B cell (primary cell): Measurements from ENCODE around the gene FABP2. TPM values are rescaled to one million over a fixed set of nuclear protein-coding genes. Genes with fewer than 3 reads are reported as not detected.

Experiments used
- ATAC-seq: fragments of 200-7000 bp; cut with Tn5 transposase; one replicate; pipeline ENCODE4 v1.10.0; 2021; ENCODE audit warnings: low read depth, mild to moderate bottlenecking, moderate number of reproducible peaks, moderate library complexity
- CTCF ChIA-PET: fragments of 350-600 bp; sonication (Branson Sonifier 250); formaldehyde crosslinking; loops from one replicate; lab custom pipeline; 2021; ENCODE audit warnings: antibody characterized with exemption, inconsistent platforms; lab: Charles Lee
- POLR2A ChIA-PET: fragments of 350-600 bp; sonication (Branson Sonifier 250); formaldehyde crosslinking; loops from one replicate; lab custom pipeline; 2021; ENCODE audit warnings: antibody characterized with exemption; lab: Charles Lee
- DNase-seq: peaks from one replicate; pipeline ENCODE4 v3.0.0; 2013
- H2AFZ ChIP-seq: 2 replicates; pipeline ENCODE4 v1.6.1; 2012; ENCODE audit warnings: mild to moderate bottlenecking, low read depth, low read length; ENCODE audit not compliant: insufficient read depth, poor library complexity, severe bottlenecking
- H3K27ac ChIP-seq, 2 donors: 1 replicate in 1 of 2; 2 replicates in 1 of 2; pipeline ENCODE4 v1.5.1; 2012 to 2013; ENCODE audit warnings: low read length in 2 of 2, mild to moderate bottlenecking in 2 of 2, moderate library complexity in 1 of 2
- H3K27me3 ChIP-seq, 4 experiments: fragments of 200-600 bp in 1 of 4; sonication (generic) in 1 of 4; replicated peaks in 1 of 4; 1 replicate in 2 of 4; 2 replicates in 2 of 4; pipeline versions ENCODE4 v1.6.1 to v1.7.0; 2013 to 2016; ENCODE audit warnings: low read length in 3 of 4, mild to moderate bottlenecking in 2 of 4, mixed read lengths in 1 of 4, moderate library complexity in 1 of 4; ENCODE audit not compliant: insufficient read depth in 4 of 4, control insufficient read depth in 3 of 4; ENCODE audit errors: control extremely low read depth in 1 of 4
- H3K36me3 ChIP-seq, 2 experiments: replicated peaks in 1 of 2; 1 replicate in 1 of 2; 2 replicates in 1 of 2; pipeline versions ENCODE4 v1.6.1 to v1.7.1; 2013; ENCODE audit warnings: low read length in 1 of 2; ENCODE audit not compliant: insufficient read depth in 2 of 2, control insufficient read depth in 1 of 2; ENCODE audit errors: control extremely low read depth in 1 of 2, extremely low read depth in 1 of 2
- H3K4me1 ChIP-seq, 2 donors: fragments of 200-600 bp in 1 of 2; sonication (generic) in 1 of 2; 1 replicate in 1 of 2; 2 replicates in 1 of 2; pipeline versions ENCODE4 v1.5.1 to v1.6.1; 2013 to 2017; ENCODE audit warnings: low read length in 2 of 2; ENCODE audit not compliant: control insufficient read depth in 2 of 2, insufficient read depth in 2 of 2
- H3K4me2 ChIP-seq: replicated peaks from 2 replicates; pipeline ENCODE3; 2012; ENCODE audit warnings: mild to moderate bottlenecking, low read depth, low read length; ENCODE audit not compliant: poor library complexity, severe bottlenecking
- H3K4me3 ChIP-seq, 5 experiments: fragments of 200-600 bp in 1 of 5; sonication (generic) in 1 of 5; 1 replicate in 3 of 5; 2 replicates in 2 of 5; pipeline versions ENCODE4 v1.5.1 to v1.7.0; 2011 to 2016; ENCODE audit warnings: low read length in 4 of 5, mild to moderate bottlenecking in 4 of 5, low read depth in 2 of 5, control low read depth in 1 of 5, moderate library complexity in 1 of 5; ENCODE audit not compliant: insufficient read depth in 1 of 5; ENCODE audit errors: control extremely low read depth in 1 of 5, extremely low read depth in 1 of 5
- H3K79me2 ChIP-seq: fragments of 200-600 bp; sonication (generic); one replicate; pipeline ENCODE4 v1.6.0; 2016; ENCODE audit warnings: low read length; ENCODE audit not compliant: control insufficient read depth, insufficient read depth
- H3K9ac ChIP-seq: fragments of 200-600 bp; sonication (generic); 2 replicates; pipeline ENCODE4 v1.6.1; 2017; ENCODE audit warnings: mild to moderate bottlenecking, low read length, moderate library complexity
- H3K9me3 ChIP-seq, 3 donors: one replicate each; pipeline versions ENCODE4 v1.6.1 to v1.7.1; 2013; ENCODE audit warnings: low read length in 2 of 3; ENCODE audit not compliant: control insufficient read depth in 2 of 3, insufficient read depth in 1 of 3; ENCODE audit errors: control extremely low read depth in 1 of 3
- H4K20me1 ChIP-seq: 2 replicates; pipeline ENCODE4 v1.6.0; 2012; ENCODE audit warnings: mild to moderate bottlenecking, low read length; ENCODE audit not compliant: insufficient read depth, control insufficient read depth, poor library complexity, severe bottlenecking
- H3K27ac Mint-ChIP-seq: one replicate; pipeline ENCODE4 v1.8.0; 2021; ENCODE audit warnings: mixed read lengths
- H3K27me3 Mint-ChIP-seq: one replicate; pipeline ENCODE4 v1.8.0; 2021; ENCODE audit warnings: mixed read lengths
- H3K4me1 Mint-ChIP-seq: one replicate; pipeline ENCODE4 v1.8.0; 2021; ENCODE audit warnings: mixed read lengths
- H3K4me3 Mint-ChIP-seq: one replicate; pipeline ENCODE4 v1.8.0; 2021; ENCODE audit warnings: mixed read lengths
- H3K9me3 Mint-ChIP-seq: one replicate; pipeline ENCODE4 v1.8.0; 2022; ENCODE audit warnings: mixed read lengths; ENCODE audit not compliant: insufficient read depth
- EZH2 ChIP-seq: IDR thresholded peaks from 2 replicates; pipeline ENCODE4 v1.6.1; 2012; ENCODE audit warnings: borderline replicate concordance, low read depth, mild to moderate bottlenecking, moderate library complexity, low read length; ENCODE audit not compliant: insufficient read depth, poor library complexity, severe bottlenecking
- WGBS: methylation state at CpG from one replicate; pipeline ENCODE4 v1.1.5; 2013; ENCODE audit warnings: missing lambda C conversion rate; ENCODE audit not compliant: insufficient coverage; 5-methylcytosine and 5-hydroxymethylcytosine counted together
- intact Hi-C: fragments of 100-400 bp; cut with micrococcal nuclease; formaldehyde crosslinking; loops from one replicate; pipeline ENCODE4 v1.10.0; 2022
- polyA plus RNA-seq: library from polyadenylated mRNA; depleted of rRNA; stranded (reverse); fragments of >200 nt; gene quantifications from 2 replicates; pipeline ENCODE4 v1.2.3, GENCODE V29; 2012
- total RNA-seq, 2 donors: library from RNA; stranded (reverse); fragments of 120-200 nt in 1 of 2; gene quantifications; 1 replicate in 1 of 2; 2 replicates in 1 of 2; pipeline versions ENCODE4 v1.2.3 to v1.2.4, GENCODE V29; 2013 to 2022
- TF ChIP-seq, protein P1 (sequence below): fragments of 200-600 bp; IDR thresholded peaks from one replicate; pipeline ENCODE4 v1.8.0; 2022; ENCODE audit warnings: antibody characterized with exemption, mild to moderate bottlenecking

FABP2 gene
- total and polyA plus RNA-seq, 2 donors (not counting 1 experiment from before 2014, with no cell fraction given): not detected

DNA sequence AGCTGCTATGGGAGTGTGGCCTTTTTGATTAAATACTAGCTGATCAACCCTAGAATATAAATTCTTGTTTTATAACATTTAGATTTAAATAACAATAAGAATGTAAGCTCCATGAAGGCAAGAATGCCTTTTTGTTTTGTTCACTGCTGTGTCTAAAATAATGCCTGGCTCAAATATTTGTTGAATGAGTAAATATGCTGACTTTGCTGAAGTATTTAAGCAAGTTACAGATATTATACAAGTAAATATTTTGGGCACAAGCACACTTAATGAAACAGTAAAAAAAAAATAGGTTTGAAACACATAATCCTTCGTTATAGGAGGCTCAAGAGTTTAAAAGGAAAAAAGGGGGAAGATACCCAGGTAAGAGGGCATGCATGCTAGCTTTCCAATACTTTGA lies 24.1 kb downstream of the FABP2 start:
- no CpG with 5 or more reads among the region's 1 CpG for WGBS
- Mint-ChIP-seq H3K27me3 (no peaks in the 10 kb centered on the region), H3K27ac (no peak overlapping the region), H3K9me3 (no peaks in the 10 kb centered on the region), H3K4me1 (peaks cover 30% of the 10 kb centered on the region), H3K4me3 (peak overlapping the region; percentile 13)
- POLR2A ChIA-PET: no interaction called here
- no peak for TF ChIP-seq EZH2
- TF ChIP-seq, protein P1, sequence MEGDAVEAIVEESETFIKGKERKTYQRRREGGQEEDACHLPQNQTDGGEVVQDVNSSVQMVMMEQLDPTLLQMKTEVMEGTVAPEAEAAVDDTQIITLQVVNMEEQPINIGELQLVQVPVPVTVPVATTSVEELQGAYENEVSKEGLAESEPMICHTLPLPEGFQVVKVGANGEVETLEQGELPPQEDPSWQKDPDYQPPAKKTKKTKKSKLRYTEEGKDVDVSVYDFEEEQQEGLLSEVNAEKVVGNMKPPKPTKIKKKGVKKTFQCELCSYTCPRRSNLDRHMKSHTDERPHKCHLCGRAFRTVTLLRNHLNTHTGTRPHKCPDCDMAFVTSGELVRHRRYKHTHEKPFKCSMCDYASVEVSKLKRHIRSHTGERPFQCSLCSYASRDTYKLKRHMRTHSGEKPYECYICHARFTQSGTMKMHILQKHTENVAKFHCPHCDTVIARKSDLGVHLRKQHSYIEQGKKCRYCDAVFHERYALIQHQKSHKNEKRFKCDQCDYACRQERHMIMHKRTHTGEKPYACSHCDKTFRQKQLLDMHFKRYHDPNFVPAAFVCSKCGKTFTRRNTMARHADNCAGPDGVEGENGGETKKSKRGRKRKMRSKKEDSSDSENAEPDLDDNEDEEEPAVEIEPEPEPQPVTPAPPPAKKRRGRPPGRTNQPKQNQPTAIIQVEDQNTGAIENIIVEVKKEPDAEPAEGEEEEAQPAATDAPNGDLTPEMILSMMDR: no peak
- Histone ChIP-seq H3K9me3 (no peaks in the 10 kb centered on the region), H2AFZ (no peak overlapping the region), H3K36me3 (peaks cover 0 to 26% of the 10 kb centered on the region in 2 experiments), H3K27me3 (no peaks in the 10 kb centered on the region), H3K79me2 (peaks cover 32% of the 10 kb centered on the region), H4K20me1 (no peaks in the 10 kb centered on the region), H3K4me3 (no peak overlapping the region), H3K27ac (no peak overlapping the region), H3K9ac (no peak overlapping the region), H3K4me2 (no peak overlapping the region), H3K4me1 (peaks cover 17 to 21% of the 10 kb centered on the region in 2 donors)
- ATAC-seq: no peak
- CTCF ChIA-PET: interaction anchor here (0.9 to 1.0 kb wide), 2 partner anchors 11 to 157 kb away, joined by 3 to 7 read pairs; no protein-coding TSS in a partner anchor
- no peak for DNase-seq
- intact Hi-C loops: loop anchor here (5.0 kb wide), 1 partner anchor 330 kb away; the partner anchor contains the start of gene PDE5A

DNA sequence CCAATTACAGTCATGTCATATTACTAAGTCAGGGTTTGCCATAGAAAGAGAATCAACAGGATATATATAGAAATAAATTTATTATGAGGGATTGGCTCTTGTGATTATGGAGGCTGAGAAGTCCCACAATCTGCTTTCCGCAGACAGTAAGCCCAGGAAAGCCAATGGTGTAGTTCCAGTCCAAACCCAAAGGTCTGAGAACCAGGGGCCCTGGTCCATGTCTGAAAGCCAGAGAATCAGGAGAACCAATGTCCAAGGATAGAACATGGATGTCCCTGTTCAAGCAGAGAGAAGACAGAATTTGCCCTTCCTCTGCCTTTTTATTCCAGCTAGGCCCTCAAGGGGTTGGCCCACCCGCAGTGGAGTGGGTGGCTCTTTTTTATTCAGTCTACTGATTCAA lies 25.6 kb downstream of the FABP2 start:
- ChIA-PET CTCF (interaction anchor here (0.6 kb wide), 1 partner anchor 10 kb away, joined by 3 read pairs; no protein-coding TSS in a partner anchor), POLR2A (no interaction called here)
- intact Hi-C loops: loop anchor here (5.0 kb wide), 1 partner anchor 331 kb away; the partner anchor contains the start of gene PDE5A
- Histone ChIP-seq H3K9ac (no peak overlapping the region), H3K36me3 (peaks cover 0 to 26% of the 10 kb centered on the region in 2 experiments), H2AFZ (no peak overlapping the region), H3K4me1 (peaks cover 17 to 20% of the 10 kb centered on the region in 2 donors), H3K27ac (no peak overlapping the region), H3K4me2 (no peak overlapping the region), H3K27me3 (no peaks in the 10 kb centered on the region), H3K4me3 (no peak overlapping the region), H4K20me1 (no peaks in the 10 kb centered on the region), H3K9me3 (no peaks in the 10 kb centered on the region), H3K79me2 (peaks cover 32% of the 10 kb centered on the region)
- WGBS: 100% methylated on average over 1 of the region's 2 CpGs
- peaks cover 28% of the 10 kb centered on the region for H3K4me1 Mint-ChIP-seq
- TF ChIP-seq, protein P1: no peak
- no peak for TF ChIP-seq EZH2
- DNase-seq: no peak
- H3K27me3 Mint-ChIP-seq: no peaks in the 10 kb centered on the region
- no peak for ATAC-seq
- no peak overlapping the region for H3K4me3 Mint-ChIP-seq
- H3K27ac Mint-ChIP-seq: no peak overlapping the region
- no peaks in the 10 kb centered on the region for H3K9me3 Mint-ChIP-seq
